LNCaP clone FGC (cell line): ENCODE results near the gene NDUFB2.
"Not testable (repeated sequence)": the region's sequence is repeated elsewhere in the genome, so short reads cannot be mapped to it uniquely, and the experiment has no call there.

ENCODE experiments used
- DNase-seq: peaks from one replicate; pipeline ENCODE4 v3.0.0-alpha.2; 2011; ENCODE audit warnings: low read depth
- H3K4me3 ChIP-seq: 2 replicates; pipeline ENCODE4 v1.5.1; 2011; ENCODE audit warnings: mild to moderate bottlenecking, low read depth, low read length, control low read depth
- CTCF ChIP-seq: IDR thresholded peaks from 2 replicates; pipeline ENCODE4 v1.5.1; 2012; ENCODE audit warnings: mild to moderate bottlenecking; ENCODE audit not compliant: control insufficient read depth, insufficient read depth; ENCODE audit errors: extremely low read depth

NDUFB2 gene

GRCh38 chr7:140684066-140684950 is 12.2 kb upstream of the NDUFB2 start:
- no peak for DNase-seq
- no peak overlapping the region for H3K4me3 ChIP-seq
- no peak for TF ChIP-seq CTCF

GRCh38 chr7:140685407-140686087 is 11.0 kb upstream of the NDUFB2 start:
- DNase-seq = no peak
- TF ChIP-seq CTCF = no peak

GRCh38 chr7:140686921-140687320 is 9.6 kb upstream of the NDUFB2 start:
- DNase-seq = no peak
- TF ChIP-seq CTCF = no peak
- no peak overlapping the region for H3K4me3 ChIP-seq

More at GRCh38 chr7:140685407-140686087, 11.0 kb upstream of the NDUFB2 start:
- no peak overlapping the region for H3K4me3 ChIP-seq

GRCh38 chr7:140688341-140688740 is 8.2 kb upstream of the NDUFB2 start:
- no peak for DNase-seq
- no peak overlapping the region for H3K4me3 ChIP-seq
- no peak for TF ChIP-seq CTCF

- TF ChIP-seq CTCF = no peak
- H3K4me3 ChIP-seq = no peak overlapping the region
- DNase-seq = no peak
Observed at GRCh38 chr7:140689199-140690152, 7.0 kb upstream of the NDUFB2 start.

GRCh38 chr7:140691376-140692045 is 5.0 kb upstream of the NDUFB2 start:
- TF ChIP-seq CTCF = no peak
- no peak overlapping the region for H3K4me3 ChIP-seq
- no peak for DNase-seq

GRCh38 chr7:140693849-140694248 is 2.7 kb upstream of the NDUFB2 start:
- not testable (repeated sequence) for H3K4me3 ChIP-seq, DNase-seq
